Measurements from ENCODE around the gene AFDN.
A peak's percentile ranks its signal among the peaks of the same experiment; 100 is the strongest.

The AFDN gene

GRCh38 chr6:168007592-168008338, 181.1 kb downstream of the AFDN start:
- DNase-seq, result peak; percentile 99

- DNase-seq, result no peak
Observed at GRCh38 chr6:168009331-168009730, 182.6 kb downstream of the AFDN start.

GRCh38 chr6:168011291-168011690, 184.6 kb downstream of the AFDN start:
- no peak for DNase-seq

- DNase-seq, result no peak
Observed at GRCh38 chr6:168012431-168013249, 185.9 kb downstream of the AFDN start.

- no peak for DNase-seq
Observed at GRCh38 chr6:168013250-168013915, 186.7 kb downstream of the AFDN start.

GRCh38 chr6:168014428-168014827, 187.7 kb downstream of the AFDN start:
- DNase-seq, result no peak

GRCh38 chr6:168015009-168015408, 188.3 kb downstream of the AFDN start:
- DNase-seq, result no peak

GRCh38 chr6:168015482-168016175, 188.9 kb downstream of the AFDN start:
- DNase-seq, result no peak

- no peak for DNase-seq
Observed at GRCh38 chr6:168016176-168016620, 189.5 kb downstream of the AFDN start.

GRCh38 chr6:168016721-168017525, 190.2 kb downstream of the AFDN start:
- no peak for DNase-seq

GRCh38 chr6:168017629-168018028, 190.9 kb downstream of the AFDN start:
- DNase-seq, result no peak

- DNase-seq, result no peak
Observed at GRCh38 chr6:168018664-168019063, 192.0 kb downstream of the AFDN start.

GRCh38 chr6:168020242-168020641, 193.5 kb downstream of the AFDN start:
- no peak for DNase-seq

- no peak for DNase-seq
Observed at GRCh38 chr6:168021581-168021980, 194.9 kb downstream of the AFDN start.

Data from MV-4-11 (cell line).